Neural progenitor cell (in vitro differentiated cells): ENCODE measurements around the gene HOMER2. TPM values are rescaled to one million over a fixed set of nuclear protein-coding genes. Genes with fewer than 3 reads are reported as not detected.

Experiments
- DNase-seq: peaks from one replicate; pipeline ENCODE4 v3.0.0-alpha.2; 2016; ENCODE audit warnings: low spot score
- H2AFZ ChIP-seq: fragments of 200-600 bp; sonication (generic); replicated peaks from 2 replicates; pipeline ENCODE4 v1.6.1; 2016; ENCODE audit warnings: antibody characterized with exemption
- H3F3A ChIP-seq: fragments of 200-600 bp; sonication (generic); 2 replicates; pipeline ENCODE4 v1.6.1; 2016; ENCODE audit warnings: antibody characterized with exemption, low read depth
- H3K27ac ChIP-seq: fragments of 200-600 bp; sonication (generic); 2 replicates; pipeline ENCODE4 v1.5.1; 2016; ENCODE audit warnings: mild to moderate bottlenecking
- H3K27me3 ChIP-seq: fragments of 200-600 bp; sonication (generic); 2 replicates; pipeline ENCODE4 v1.6.1; 2016; ENCODE audit warnings: mild to moderate bottlenecking, moderate library complexity
- H3K36me3 ChIP-seq: fragments of 200-600 bp; sonication (generic); 2 replicates; pipeline ENCODE4 v1.5.1; 2016
- H3K4me1 ChIP-seq: fragments of 200-600 bp; sonication (generic); 2 replicates; pipeline ENCODE4 v1.6.1; 2016; ENCODE audit warnings: mixed run types
- H3K4me2 ChIP-seq: fragments of 200-600 bp; sonication (generic); 2 replicates; pipeline ENCODE4 v1.6.1; 2016
- H3K4me3 ChIP-seq: fragments of 200-600 bp; sonication (generic); 2 replicates; pipeline ENCODE4 v1.5.1; 2016
- H3K79me2 ChIP-seq: fragments of 200-600 bp; sonication (generic); 2 replicates; pipeline ENCODE4 v1.6.1; 2016; ENCODE audit warnings: low read depth
- H3K9ac ChIP-seq: fragments of 200-600 bp; sonication (generic); 2 replicates; pipeline ENCODE4 v1.6.1; 2016
- H3K9me3 ChIP-seq: fragments of 200-600 bp; sonication (generic); 2 replicates; pipeline ENCODE4 v1.5.1; 2016; ENCODE audit warnings: low read depth
- H4K20me1 ChIP-seq: fragments of 200-600 bp; sonication (generic); 2 replicates; pipeline ENCODE4 v1.6.1; 2016; ENCODE audit warnings: low read depth
- H3K27ac Mint-ChIP-seq: 3 replicates; pipeline ENCODE4 v1.8.0; 2021; ENCODE audit warnings: mixed read lengths
- H3K27me3 Mint-ChIP-seq: 2 replicates; pipeline ENCODE4 v1.8.0; 2022; ENCODE audit warnings: low read depth, mild to moderate bottlenecking, inconsistent platforms, moderate library complexity, mixed read lengths; ENCODE audit not compliant: insufficient read depth
- H3K36me3 Mint-ChIP-seq: 3 replicates; pipeline ENCODE4 v1.8.0; 2021; ENCODE audit warnings: mixed read lengths
- H3K4me1 Mint-ChIP-seq: 3 replicates; pipeline ENCODE4 v1.8.0; 2021; ENCODE audit warnings: mixed read lengths
- H3K4me3 Mint-ChIP-seq: 3 replicates; pipeline ENCODE4 v1.8.0; 2021; ENCODE audit warnings: mild to moderate bottlenecking, moderate library complexity, mixed read lengths
- H3K9me3 Mint-ChIP-seq: 3 replicates; pipeline ENCODE4 v1.8.0; 2020; ENCODE audit warnings: mixed read lengths
- CTCF ChIP-seq: fragments of 200-600 bp; sonication (generic); IDR thresholded peaks from 2 replicates; pipeline ENCODE4 v1.5.1; 2017; ENCODE audit warnings: antibody characterized with exemption, mild to moderate bottlenecking
- EZH2 ChIP-seq: fragments of 200-600 bp; sonication (generic); IDR thresholded peaks from 2 replicates; pipeline ENCODE4 v1.6.1; 2017; ENCODE audit warnings: antibody characterized with exemption, mild to moderate bottlenecking, moderate library complexity
- EZH2phosphoT487 ChIP-seq: fragments of 200-600 bp; sonication (generic); IDR thresholded peaks from 2 replicates; pipeline ENCODE4 v1.6.1; 2017; ENCODE audit warnings: antibody characterized with exemption
- total RNA-seq: library from RNA; depleted of rRNA; stranded (reverse); fragments of >200 nt; gene quantifications from 2 replicates; pipeline ENCODE4 v1.2.3, GENCODE V29; 2015; ENCODE audit warnings: low replicate concordance

The HOMER2 gene
- total RNA-seq, 1 donor from 2014 or later, result 259 TPM

- Mint-ChIP-seq H3K36me3 (peaks cover 16% of the 10 kb centered on the region), H3K27ac (no peak overlapping the region), H3K4me3 (no peak overlapping the region), H3K9me3 (no peaks in the 10 kb centered on the region), H3K4me1 (peaks cover 25% of the 10 kb centered on the region), H3K27me3 (peaks cover 5% of the 10 kb centered on the region)
- no peak overlapping the region for H3K27ac ChIP-seq
- H3K79me2 ChIP-seq, result no peaks in the 10 kb centered on the region
- no peaks in the 10 kb centered on the region for H4K20me1 ChIP-seq
- no peaks in the 10 kb centered on the region for H3K9me3 ChIP-seq
- no peak overlapping the region for H3K4me3 ChIP-seq
- peaks cover 7% of the 10 kb centered on the region for H3K4me1 ChIP-seq
- peaks cover 10% of the 10 kb centered on the region for H3F3A ChIP-seq
- DNase-seq, result no peak
- no peak overlapping the region for H2AFZ ChIP-seq
- no peaks in the 10 kb centered on the region for H3K27me3 ChIP-seq
- no peak overlapping the region for H3K9ac ChIP-seq
- no peak for TF ChIP-seq EZH2phosphoT487
- TF ChIP-seq CTCF, result no peak
- no peak for TF ChIP-seq EZH2
- no peaks in the 10 kb centered on the region for H3K36me3 ChIP-seq
- H3K4me2 ChIP-seq, result no peak overlapping the region
Observed at GRCh38 chr15:82846621-82847020, 105.9 kb downstream of the HOMER2 start.

DNA sequence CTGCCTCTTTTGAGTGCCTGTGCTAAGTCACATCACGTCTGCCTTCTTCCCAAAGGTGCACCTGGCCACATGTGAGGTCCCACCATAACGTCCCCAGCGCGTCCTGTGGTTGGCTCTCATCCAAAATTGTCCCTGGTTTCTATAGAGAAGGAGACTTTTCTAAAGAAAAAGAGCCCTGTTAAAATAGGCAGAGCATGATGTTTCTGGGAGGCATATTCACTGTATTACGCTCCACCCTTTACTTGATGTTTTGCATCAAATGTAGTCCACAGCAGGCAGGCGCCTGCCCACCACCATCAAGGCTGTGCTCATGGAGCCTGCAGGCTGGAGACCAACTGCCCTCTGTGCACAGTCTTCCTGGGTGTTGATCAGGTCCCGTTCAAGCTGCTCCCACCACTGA, 106.8 kb downstream of the HOMER2 start:
- H3K4me3 Mint-ChIP-seq, result no peak overlapping the region
- Histone ChIP-seq H3K4me3 (no peak overlapping the region), H3K4me2 (no peak overlapping the region), H3K36me3 (no peaks in the 10 kb centered on the region), H3K9me3 (no peaks in the 10 kb centered on the region), H4K20me1 (no peaks in the 10 kb centered on the region), H3K9ac (no peak overlapping the region), H2AFZ (no peak overlapping the region), H3K27ac (no peak overlapping the region), H3K4me1 (peaks cover 7% of the 10 kb centered on the region), H3K79me2 (no peaks in the 10 kb centered on the region), H3F3A (peaks cover 10% of the 10 kb centered on the region), H3K27me3 (no peaks in the 10 kb centered on the region)
- peaks cover 16% of the 10 kb centered on the region for H3K4me1 Mint-ChIP-seq
- H3K27me3 Mint-ChIP-seq, result peaks cover 2% of the 10 kb centered on the region
- no peak overlapping the region for H3K27ac Mint-ChIP-seq
- H3K36me3 Mint-ChIP-seq, result peaks cover 14% of the 10 kb centered on the region
- TF ChIP-seq CTCF (no peak), EZH2phosphoT487 (no peak), EZH2 (no peak)
- DNase-seq, result no peak
- H3K9me3 Mint-ChIP-seq, result no peaks in the 10 kb centered on the region

DNA sequence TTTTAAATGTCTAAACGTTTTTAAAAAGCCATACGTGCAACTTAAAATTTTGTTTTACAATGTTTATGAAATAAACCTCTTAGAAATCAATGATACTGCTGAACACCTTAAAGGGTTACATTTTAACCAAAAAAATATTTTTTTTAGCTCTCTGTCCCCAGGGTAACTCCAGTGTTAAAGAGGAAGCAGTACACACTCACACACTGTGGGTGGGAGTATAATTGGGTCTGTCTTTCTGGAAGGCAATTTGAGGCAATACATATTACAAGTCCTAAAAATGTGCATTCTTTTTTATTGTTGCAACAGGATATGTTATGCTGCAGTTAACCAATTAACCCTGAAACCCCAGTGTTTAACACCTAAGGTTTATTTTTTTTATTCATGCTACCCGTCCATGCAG, 109.0 kb downstream of the HOMER2 start:
- no peak overlapping the region for H3K4me2 ChIP-seq
- no peak overlapping the region for H3K4me3 ChIP-seq
- H3K79me2 ChIP-seq, result no peaks in the 10 kb centered on the region
- H3K36me3 ChIP-seq, result no peaks in the 10 kb centered on the region
- peaks cover 17% of the 10 kb centered on the region for H3K36me3 Mint-ChIP-seq
- no peaks in the 10 kb centered on the region for H3F3A ChIP-seq
- no peaks in the 10 kb centered on the region for H4K20me1 ChIP-seq
- H3K9me3 Mint-ChIP-seq, result no peaks in the 10 kb centered on the region
- no peaks in the 10 kb centered on the region for H3K4me1 ChIP-seq
- no peaks in the 10 kb centered on the region for H3K9me3 ChIP-seq
- no peaks in the 10 kb centered on the region for H3K27me3 ChIP-seq
- no peak overlapping the region for H3K4me3 Mint-ChIP-seq
- H3K27ac Mint-ChIP-seq, result no peak overlapping the region
- H3K27me3 Mint-ChIP-seq, result no peaks in the 10 kb centered on the region
- no peak for TF ChIP-seq EZH2
- no peak for TF ChIP-seq CTCF
- TF ChIP-seq EZH2phosphoT487, result no peak
- no peak overlapping the region for H3K27ac ChIP-seq
- no peak overlapping the region for H2AFZ ChIP-seq
- H3K9ac ChIP-seq, result no peak overlapping the region
- no peak for DNase-seq
- H3K4me1 Mint-ChIP-seq, result no peaks in the 10 kb centered on the region
